GM12878 (cell line): ENCODE results near the gene RNU11. TPM values are rescaled to one million over a fixed set of nuclear protein-coding genes. Genes with fewer than 3 reads are reported as not detected.

Source experiments
- BCL3 ChIP-seq: IDR thresholded peaks from 2 replicates; pipeline ENCODE4 v1.6.1; 2011; ENCODE audit warnings: borderline replicate concordance, low read depth, mild to moderate bottlenecking, moderate library complexity, low read length; ENCODE audit not compliant: insufficient read depth, poor library complexity, severe bottlenecking
- CEBPZ ChIP-seq: fragments of 150-350 bp; IDR thresholded peaks from 2 replicates; pipeline ENCODE4 v1.6.1; 2016; ENCODE audit warnings: low read depth, low read length
- IRF3 ChIP-seq: fragments of 450-650 bp; IDR thresholded peaks from 2 replicates; pipeline ENCODE4 v1.6.1; 2014; ENCODE audit warnings: mild to moderate bottlenecking
- MYC ChIP-seq: IDR thresholded peaks from 2 replicates; pipeline ENCODE4 v1.6.1; 2011; ENCODE audit warnings: mild to moderate bottlenecking, low read length, moderate library complexity, inconsistent platforms; ENCODE audit not compliant: insufficient read depth, insufficient replicate concordance, insufficient read length, severe bottlenecking
- PAX5 ChIP-seq: IDR thresholded peaks from 2 replicates; pipeline ENCODE4 v1.6.1; 2011; ENCODE audit warnings: low read depth, low read length, borderline replicate concordance
- RB1 ChIP-seq: fragments of 450-650 bp; formaldehyde crosslinking; IDR thresholded peaks from 2 replicates; pipeline ENCODE4 v1.6.1; 2017; ENCODE audit warnings: mild to moderate bottlenecking, borderline replicate concordance
- SPI1 ChIP-seq: IDR thresholded peaks from 2 replicates; pipeline ENCODE4 v1.6.1; 2011; ENCODE audit warnings: low read depth, mild to moderate bottlenecking, low read length, moderate library complexity, borderline replicate concordance; ENCODE audit not compliant: insufficient read depth
- ZNF384 ChIP-seq: IDR thresholded peaks from 2 replicates; pipeline ENCODE4 v1.6.1; 2012; ENCODE audit warnings: low read depth, mild to moderate bottlenecking, low read length, improper control_type of control experiment, borderline replicate concordance
- polyA plus RNA-seq, 11 experiments: library from polyadenylated mRNA; depleted of rRNA in 4 of 11; unstranded in 6 of 11; stranded (reverse) in 5 of 11; fragments of >200 nt; fragmentation: Nextera tagmentation in 4 of 11; fragmentation: Illumina TruSeq in 1 of 11; extraction: Ambion mirVana in 4 of 11; extraction: Trizol in 1 of 11; gene quantifications; 1 replicate in 1 of 11; 2 replicates in 10 of 11; pipeline versions ENCODE4 v1.2.1 to v1.2.3, GENCODE V29; 2011 to 2016; ENCODE audit warnings: inconsistent platforms in 2 of 11, missing spikeins in 2 of 11, low read depth in 1 of 11
- total RNA-seq, 4 experiments: library from RNA; depleted of rRNA in 3 of 4; stranded (reverse); fragments of >200 nt in 3 of 4; fragmentation: Illumina TruSeq in 1 of 4; extraction: Trizol in 1 of 4; gene quantifications; 2 replicates each; pipeline versions ENCODE4 v1.2.1 to v1.2.3, GENCODE V29; 2013 to 2021

Gene RNU11
- total and polyA plus RNA-seq, 10 of the 15 experiments (the other 5 are each of a cell fraction or from before 2014, with no cell fraction given) = under 0.01 TPM; not detected in 9

GRCh38 chr1:28648474-28649198 lies at the start of gene RNU11 (continued):
- TF ChIP-seq CEBPZ (peak; percentile 80), ZNF384 (peak; percentile 89), MYC (no peak), BCL3 (peak; percentile 99), RB1 (peak; percentile 83; the same call in 1 of the 2 replicates), PAX5 (peak; percentile 92), SPI1 (peak; percentile 80; the same call in 1 of the 2 replicates), IRF3 (no peak; the same call in 1 of the 2 replicates)
